ENCODE measurements around the gene HMGCL. TPM values are rescaled to one million over a fixed set of nuclear protein-coding genes. Genes with fewer than 3 reads are reported as not detected.
A peak's percentile ranks its signal among the peaks of the same experiment; 100 is the strongest.

Gene HMGCL
- total RNA-seq, 1 donor from 2014 or later = 25.3 TPM

DNA sequence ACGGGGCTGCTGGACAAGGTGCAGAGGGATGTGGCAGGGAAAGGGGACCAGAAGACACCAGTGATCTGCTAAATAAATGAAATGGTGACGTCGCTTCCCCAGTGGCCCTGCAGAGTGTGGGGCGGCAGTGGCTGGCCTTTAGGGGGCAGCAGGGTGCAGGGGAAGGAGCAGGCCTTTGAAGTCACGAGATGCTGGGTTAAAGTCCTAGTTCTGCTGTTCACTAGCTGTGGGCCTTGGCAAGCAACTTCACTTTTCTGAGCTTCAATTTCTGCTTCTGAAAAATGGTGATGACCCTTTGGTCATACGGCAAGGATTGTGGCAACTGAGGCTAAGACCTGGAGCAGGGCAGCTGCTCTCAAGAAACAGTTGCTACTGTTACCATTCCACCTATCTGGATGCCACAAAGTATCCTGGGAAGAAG lies 15.5 kb downstream of the HMGCL start:
- TF ChIP-seq, protein P1, sequence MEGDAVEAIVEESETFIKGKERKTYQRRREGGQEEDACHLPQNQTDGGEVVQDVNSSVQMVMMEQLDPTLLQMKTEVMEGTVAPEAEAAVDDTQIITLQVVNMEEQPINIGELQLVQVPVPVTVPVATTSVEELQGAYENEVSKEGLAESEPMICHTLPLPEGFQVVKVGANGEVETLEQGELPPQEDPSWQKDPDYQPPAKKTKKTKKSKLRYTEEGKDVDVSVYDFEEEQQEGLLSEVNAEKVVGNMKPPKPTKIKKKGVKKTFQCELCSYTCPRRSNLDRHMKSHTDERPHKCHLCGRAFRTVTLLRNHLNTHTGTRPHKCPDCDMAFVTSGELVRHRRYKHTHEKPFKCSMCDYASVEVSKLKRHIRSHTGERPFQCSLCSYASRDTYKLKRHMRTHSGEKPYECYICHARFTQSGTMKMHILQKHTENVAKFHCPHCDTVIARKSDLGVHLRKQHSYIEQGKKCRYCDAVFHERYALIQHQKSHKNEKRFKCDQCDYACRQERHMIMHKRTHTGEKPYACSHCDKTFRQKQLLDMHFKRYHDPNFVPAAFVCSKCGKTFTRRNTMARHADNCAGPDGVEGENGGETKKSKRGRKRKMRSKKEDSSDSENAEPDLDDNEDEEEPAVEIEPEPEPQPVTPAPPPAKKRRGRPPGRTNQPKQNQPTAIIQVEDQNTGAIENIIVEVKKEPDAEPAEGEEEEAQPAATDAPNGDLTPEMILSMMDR (IDR thresholded peaks at IDR 0.05) = peak in 2 of 3 experiments; percentile 33 to 35
- no peak for TF ChIP-seq POLR2A (IDR thresholded peaks at IDR 0.05)
- Histone ChIP-seq H3K9me3 (no peaks in the 10 kb centered on the region), H3K4me1 (no peaks in the 10 kb centered on the region), H3K27me3 (no peaks in the 10 kb centered on the region), H3K36me3 (peaks cover 0 to 26% of the 10 kb centered on the region in 2 donors), H3K4me3 (no peak overlapping the region), H3K27ac (no peak overlapping the region)
- no peak for DNase-seq (ENCODE audit: extremely low spot score in 2 of 2)
- intact Hi-C loops (cut with DNase I) = no loop called here

DNA sequence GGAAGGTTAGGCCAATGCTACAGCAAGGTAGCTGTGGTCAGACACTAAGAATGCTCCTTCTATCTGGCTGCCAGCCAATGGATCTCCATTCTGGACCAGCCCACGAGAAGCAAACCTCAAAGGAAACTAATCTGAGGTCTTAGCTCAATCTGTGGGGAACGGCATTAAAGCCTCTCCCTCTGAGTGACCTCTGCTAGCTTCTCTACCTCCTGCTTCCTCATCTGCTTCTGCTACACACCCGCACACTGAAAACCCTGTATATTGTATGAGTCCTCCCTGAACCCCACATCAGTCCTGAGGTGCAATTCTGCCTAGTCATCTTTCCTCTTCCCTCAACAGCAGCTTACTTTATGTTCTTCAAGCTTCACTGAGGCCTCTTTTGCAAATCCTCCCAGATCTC lies 17.8 kb downstream of the HMGCL start:
- H3K36me3 ChIP-seq = peaks cover 0 to 15% of the 10 kb centered on the region in 2 donors
- TF ChIP-seq POLR2AphosphoS5 (IDR thresholded peaks at IDR 0.05; ENCODE audit: insufficient read depth in 1 of 2, low read depth in 1 of 2) (no peak), POLR2A (IDR thresholded peaks at IDR 0.05) (no peak)
- TF ChIP-seq, protein P1 (IDR thresholded peaks at IDR 0.05) = no peak

DNA sequence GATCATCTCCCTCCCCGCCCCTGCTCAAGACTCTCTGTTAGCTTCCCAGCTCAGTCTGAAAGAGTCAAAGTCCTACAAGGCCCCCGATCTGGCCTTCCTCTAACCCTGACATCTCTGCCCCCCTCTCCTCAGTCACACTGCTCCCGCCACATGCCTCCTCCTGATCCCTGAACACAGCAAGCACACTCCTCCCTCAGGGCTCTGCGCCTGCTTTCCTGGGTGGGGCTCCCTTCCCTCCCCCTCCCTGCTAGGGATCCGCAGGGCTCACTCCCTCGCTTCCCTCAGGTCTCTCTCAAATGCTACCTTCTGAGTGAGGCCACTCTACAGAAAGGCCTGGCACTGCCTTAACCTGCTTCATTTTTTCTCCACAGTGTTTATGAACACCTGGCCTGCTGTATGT lies 18.9 kb downstream of the HMGCL start:
- no peak for TF ChIP-seq POLR2A (IDR thresholded peaks at IDR 0.05)
- TF ChIP-seq, protein P1 (IDR thresholded peaks at IDR 0.05) = no peak
- no peak for TF ChIP-seq POLR2AphosphoS5 (IDR thresholded peaks at IDR 0.05; ENCODE audit: insufficient read depth in 1 of 2, low read depth in 1 of 2)
- intact Hi-C loops (cut with DNase I) = no loop called here
- H3K36me3 ChIP-seq = peaks cover 0 to 9% of the 10 kb centered on the region in 2 donors
- no peak overlapping the region for H3K27ac ChIP-seq
- no peaks in the 10 kb centered on the region for H3K27me3 ChIP-seq
- no peaks in the 10 kb centered on the region for H3K9me3 ChIP-seq
- H3K4me3 ChIP-seq = no peak overlapping the region
- H3K4me1 ChIP-seq = peaks cover 5% of the 10 kb centered on the region
- DNase-seq (ENCODE audit: extremely low spot score in 2 of 2) = no peak

More for the DNA sequence above, 17.8 kb downstream of the HMGCL start:
- Histone ChIP-seq H3K27me3 (no peaks in the 10 kb centered on the region), H3K4me3 (no peak overlapping the region), H3K9me3 (no peaks in the 10 kb centered on the region), H3K4me1 (no peaks in the 10 kb centered on the region), H3K27ac (no peak overlapping the region)
- intact Hi-C loops (cut with DNase I) = no loop called here
- DNase-seq (ENCODE audit: extremely low spot score in 2 of 2) = no peak

GRCh38 chr1:23805025-23805424 lies 20.2 kb downstream of the HMGCL start:
- Histone ChIP-seq H3K9me3 (no peaks in the 10 kb centered on the region), H3K27me3 (no peaks in the 10 kb centered on the region), H3K4me3 (no peak overlapping the region), H3K4me1 (peaks cover 10% of the 10 kb centered on the region), H3K27ac (no peak overlapping the region), H3K36me3 (peaks cover 0 to 9% of the 10 kb centered on the region in 2 donors)
- intact Hi-C loops (cut with DNase I) = no loop called here
- DNase-seq (ENCODE audit: extremely low spot score in 2 of 2) = no peak
- TF ChIP-seq, protein P1 (IDR thresholded peaks at IDR 0.05) = no peak
- TF ChIP-seq POLR2AphosphoS5 (IDR thresholded peaks at IDR 0.05; ENCODE audit: insufficient read depth in 1 of 2, low read depth in 1 of 2) = no peak
- no peak for TF ChIP-seq POLR2A (IDR thresholded peaks at IDR 0.05)

GRCh38 chr1:23804183-23804835 lies 20.9 kb downstream of the HMGCL start:
- intact Hi-C loops (cut with DNase I) = no loop called here
- H3K36me3 ChIP-seq = peaks cover 0 to 9% of the 10 kb centered on the region in 2 donors

More at GRCh38 chr1:23804183-23804835, 20.9 kb downstream of the HMGCL start:
- no peaks in the 10 kb centered on the region for H3K27me3 ChIP-seq
- no peak overlapping the region for H3K27ac ChIP-seq
- DNase-seq (ENCODE audit: extremely low spot score in 2 of 2) = no peak
- no peak overlapping the region for H3K4me3 ChIP-seq
- TF ChIP-seq POLR2AphosphoS5 (IDR thresholded peaks at IDR 0.05; ENCODE audit: insufficient read depth in 1 of 2, low read depth in 1 of 2) = no peak
- TF ChIP-seq, protein P1 (IDR thresholded peaks at IDR 0.05) = no peak
- no peak for TF ChIP-seq POLR2A (IDR thresholded peaks at IDR 0.05)
- H3K9me3 ChIP-seq = no peaks in the 10 kb centered on the region
- peaks cover 17% of the 10 kb centered on the region for H3K4me1 ChIP-seq
